Glomerular visceral epithelial cell (primary cell): ENCODE results near the gene WDR55.
"Not testable (repeated sequence)": the region's sequence is repeated elsewhere in the genome, so short reads cannot be mapped to it uniquely, and the experiment has no call there.

Source experiments
- DNase-seq: peaks from one replicate; pipeline ENCODE4 v3.0.0-alpha.2; 2016; ENCODE audit errors: extremely low spot score

The WDR55 gene, protein sequence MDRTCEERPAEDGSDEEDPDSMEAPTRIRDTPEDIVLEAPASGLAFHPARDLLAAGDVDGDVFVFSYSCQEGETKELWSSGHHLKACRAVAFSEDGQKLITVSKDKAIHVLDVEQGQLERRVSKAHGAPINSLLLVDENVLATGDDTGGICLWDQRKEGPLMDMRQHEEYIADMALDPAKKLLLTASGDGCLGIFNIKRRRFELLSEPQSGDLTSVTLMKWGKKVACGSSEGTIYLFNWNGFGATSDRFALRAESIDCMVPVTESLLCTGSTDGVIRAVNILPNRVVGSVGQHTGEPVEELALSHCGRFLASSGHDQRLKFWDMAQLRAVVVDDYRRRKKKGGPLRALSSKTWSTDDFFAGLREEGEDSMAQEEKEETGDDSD

DNA sequence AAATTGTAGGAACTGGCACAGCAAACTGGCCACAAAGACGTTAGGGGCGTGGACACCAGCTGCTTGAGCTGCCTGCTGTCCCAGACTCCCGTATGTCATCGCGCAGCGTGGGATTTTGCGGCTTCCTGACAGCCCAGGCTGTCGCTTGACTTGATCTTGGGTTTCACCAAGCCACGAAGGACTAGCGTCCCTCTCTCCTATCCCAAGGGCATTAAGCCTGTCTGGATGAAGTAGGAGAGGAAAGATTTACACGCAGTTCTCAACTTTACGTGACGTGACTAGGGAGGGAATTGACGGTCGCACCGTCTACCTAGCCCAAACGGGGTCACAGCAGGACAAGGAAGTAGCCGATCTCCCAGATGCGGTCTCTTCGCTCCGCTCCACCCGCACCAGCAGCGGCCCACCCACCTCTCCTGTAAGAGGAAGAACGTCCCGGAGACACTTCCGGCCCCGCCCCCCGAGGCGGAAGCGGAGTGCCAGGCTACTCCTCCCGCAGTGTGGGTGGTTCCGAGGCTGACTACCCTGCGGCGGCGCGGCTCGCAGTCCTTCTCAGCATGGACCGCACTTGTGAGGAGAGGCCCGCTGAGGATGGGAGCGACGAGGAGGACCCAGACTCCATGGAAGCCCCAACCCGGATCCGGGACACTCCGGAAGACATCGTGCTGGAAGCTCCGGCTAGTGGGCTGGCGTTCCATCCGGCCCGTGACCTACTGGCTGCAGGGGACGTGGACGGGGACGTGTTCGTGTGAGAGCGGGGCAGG, at the start of gene WDR55:
Gene WDR55 (plus strand): TSS at position 546 of the 761 bp plus-strand sequence. CDS start 9 bp downstream, at position 555.
- DNase-seq, result peak; percentile 95

DNA sequence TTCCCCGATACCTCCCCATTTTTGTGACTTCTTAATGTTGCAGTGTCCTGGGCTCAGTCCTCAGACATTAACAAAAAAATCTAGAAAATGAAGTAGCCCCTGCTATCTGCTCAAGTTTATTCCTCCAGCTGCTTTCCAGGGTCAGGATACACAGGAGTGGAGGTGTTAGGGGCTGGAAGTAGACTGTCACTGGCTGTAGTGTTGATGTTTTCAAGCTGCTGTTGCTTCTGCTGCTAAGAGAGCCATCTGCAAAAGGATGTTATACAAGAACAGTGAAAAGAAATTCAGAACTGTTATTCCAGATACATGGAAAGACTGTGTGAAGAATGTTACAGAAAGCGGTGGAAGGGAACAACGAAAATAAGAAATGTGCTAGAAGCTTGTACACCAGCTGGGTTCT, 42.4 kb upstream of the WDR55 start:
- no peak for DNase-seq

DNA sequence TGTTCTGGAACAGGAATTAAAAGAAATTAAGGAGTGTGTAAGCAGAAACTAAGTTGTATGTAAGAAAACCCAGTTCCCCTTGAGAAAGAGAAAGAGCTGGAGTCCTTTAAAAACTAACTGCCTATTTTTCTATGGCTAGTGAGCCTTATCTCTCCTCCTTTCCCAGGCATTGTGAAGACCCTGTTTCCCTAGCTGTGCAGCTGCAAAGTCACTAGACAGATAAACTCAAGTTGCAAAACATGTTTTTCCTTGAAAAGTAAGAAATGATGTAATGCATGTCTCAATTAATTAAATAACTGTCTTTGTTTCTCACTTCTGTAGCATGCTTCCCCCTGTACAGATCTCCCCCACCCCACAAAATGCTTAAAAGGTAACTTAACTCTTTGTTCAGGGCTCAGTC, 41.6 kb upstream of the WDR55 start:
- DNase-seq, result not testable (repeated sequence)

DNA sequence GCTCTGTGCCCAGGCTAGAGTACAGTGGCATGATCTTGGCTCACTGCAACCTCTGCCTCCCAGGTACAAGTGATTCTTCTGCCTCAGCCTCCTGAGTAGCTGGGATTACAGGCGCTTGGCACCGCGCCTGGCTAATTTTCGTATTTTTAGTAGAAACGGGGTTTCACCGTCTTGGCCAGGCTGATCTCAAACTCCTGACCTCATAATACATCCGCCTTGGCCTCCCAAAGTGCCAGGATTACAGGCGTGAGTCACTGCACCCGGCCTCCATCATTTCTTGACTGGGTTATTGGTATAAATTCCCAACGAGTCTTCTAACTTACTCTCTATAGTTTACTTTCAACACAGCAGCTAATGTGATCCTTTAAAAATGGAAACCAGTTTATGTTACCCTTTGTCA, 39.8 kb upstream of the WDR55 start:
- not testable (repeated sequence) for DNase-seq

DNA sequence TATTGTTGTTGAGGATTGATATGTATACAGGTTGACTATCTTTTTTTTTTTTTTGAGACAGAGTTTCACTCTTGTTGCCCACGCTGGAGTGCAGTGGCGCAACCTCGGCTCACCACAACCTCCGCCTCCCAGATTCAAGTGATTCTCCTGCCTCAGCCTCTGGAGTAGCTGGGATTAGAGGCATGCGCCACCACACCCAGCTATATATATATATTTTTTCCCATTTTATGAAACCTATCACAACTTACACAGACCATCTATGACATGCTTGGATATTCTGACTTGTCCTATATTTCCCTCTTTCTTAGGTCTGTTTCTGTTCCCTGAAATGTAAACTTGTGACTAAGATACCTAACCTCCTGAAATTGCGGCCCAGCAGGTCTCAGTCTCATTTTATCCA, 36.7 kb upstream of the WDR55 start:
- DNase-seq, result no peak

DNA sequence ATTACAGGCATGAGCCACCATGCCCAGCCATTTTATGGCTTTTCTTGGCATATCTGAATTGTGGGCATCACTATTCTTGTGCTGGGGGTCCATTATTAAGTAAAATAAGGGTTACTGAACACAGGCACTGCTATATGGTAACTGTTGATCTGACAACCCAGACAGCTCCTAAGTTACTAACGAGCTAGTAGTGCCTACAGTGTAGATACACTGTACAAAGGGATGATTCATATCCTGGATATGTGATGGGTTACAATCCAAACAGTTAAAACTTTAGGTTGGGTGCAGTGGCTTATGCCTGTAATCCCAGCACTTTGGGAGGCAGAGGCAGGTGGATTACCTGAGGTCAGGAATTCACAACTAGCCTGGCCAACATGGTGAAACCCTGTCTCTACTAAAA, 36.0 kb upstream of the WDR55 start:
- no peak for DNase-seq

DNA sequence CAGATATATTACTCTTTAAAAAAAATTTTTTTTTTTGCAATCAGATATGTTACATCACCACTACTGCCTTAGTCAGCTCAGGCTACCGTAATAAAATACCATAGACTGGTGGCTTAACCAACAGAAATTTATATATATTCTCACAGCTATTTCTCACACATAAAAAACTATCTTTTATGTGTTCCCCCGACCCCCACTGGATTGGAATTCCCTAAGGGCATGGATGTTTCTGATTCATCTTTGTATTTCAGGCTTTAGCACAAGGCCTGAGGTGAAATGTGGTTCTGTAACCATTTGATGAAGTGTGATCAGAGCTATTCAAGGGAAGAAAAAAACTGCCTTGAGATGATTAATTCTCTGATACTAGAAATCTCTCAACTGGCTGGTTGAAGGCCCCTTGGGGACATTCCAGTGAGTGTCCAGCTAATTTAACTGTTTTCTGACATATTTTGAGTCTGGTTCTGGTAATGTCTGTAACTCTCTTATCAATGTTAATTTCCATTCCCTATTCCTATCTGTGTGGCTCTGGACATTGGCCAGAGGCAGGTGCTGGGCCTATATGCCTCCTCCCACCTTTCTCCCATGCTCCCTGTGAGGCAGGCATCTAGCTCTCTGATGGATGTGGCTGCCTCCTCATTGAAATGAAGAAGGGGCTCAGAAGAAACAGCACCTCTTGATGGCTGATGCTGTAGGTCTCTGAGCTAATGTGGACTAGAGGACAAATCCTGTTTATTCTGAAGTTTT, 34.2 kb upstream of the WDR55 start:
- peak; percentile 28 for DNase-seq

DNA sequence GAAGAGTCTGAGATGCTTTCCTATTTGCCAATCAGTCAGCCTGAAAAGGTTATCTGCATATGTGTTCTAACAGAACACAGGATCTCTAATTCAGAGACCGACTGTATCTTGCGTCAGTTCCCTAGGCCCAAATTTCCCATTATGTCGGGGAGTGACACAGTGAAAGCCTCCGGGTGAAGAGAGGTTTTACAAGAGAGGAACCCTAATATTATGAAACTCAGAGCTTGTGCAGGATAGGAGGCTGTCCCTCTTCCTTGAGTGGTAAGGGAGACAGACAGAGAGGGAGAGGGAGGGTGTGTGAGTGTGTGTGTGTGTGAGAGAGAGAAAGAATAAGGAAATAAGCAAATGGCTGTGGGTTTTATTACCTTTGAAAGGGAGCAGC, 33.7 kb upstream of the WDR55 start:
- DNase-seq, result no peak

DNA sequence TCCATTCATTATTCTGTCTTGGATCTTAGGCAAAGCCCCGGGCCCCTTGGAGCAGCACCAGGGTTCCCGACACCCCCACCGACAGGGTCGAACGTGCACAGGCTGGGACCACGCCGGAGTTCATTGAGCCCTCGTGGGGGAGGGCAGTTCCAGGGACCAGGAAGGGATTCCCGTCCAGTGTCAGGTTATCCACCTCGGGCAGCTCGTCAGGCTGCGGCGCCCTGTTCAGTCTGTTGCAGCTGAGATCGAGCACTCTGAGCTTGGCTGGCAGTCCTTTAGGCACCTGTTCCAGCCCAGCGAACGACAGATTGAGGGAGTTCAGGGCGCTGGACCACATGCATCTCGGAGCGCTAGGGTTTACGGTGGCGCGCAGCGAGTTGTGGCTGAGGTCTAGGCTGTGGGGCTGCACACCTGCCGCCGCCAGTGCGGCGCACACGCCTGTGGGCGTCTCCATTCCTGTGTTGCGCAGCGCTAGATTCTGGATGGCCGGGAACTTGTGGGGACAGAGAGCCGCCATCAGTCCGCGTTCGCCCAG, 32.8 kb upstream of the WDR55 start:
- no peak for DNase-seq

DNA sequence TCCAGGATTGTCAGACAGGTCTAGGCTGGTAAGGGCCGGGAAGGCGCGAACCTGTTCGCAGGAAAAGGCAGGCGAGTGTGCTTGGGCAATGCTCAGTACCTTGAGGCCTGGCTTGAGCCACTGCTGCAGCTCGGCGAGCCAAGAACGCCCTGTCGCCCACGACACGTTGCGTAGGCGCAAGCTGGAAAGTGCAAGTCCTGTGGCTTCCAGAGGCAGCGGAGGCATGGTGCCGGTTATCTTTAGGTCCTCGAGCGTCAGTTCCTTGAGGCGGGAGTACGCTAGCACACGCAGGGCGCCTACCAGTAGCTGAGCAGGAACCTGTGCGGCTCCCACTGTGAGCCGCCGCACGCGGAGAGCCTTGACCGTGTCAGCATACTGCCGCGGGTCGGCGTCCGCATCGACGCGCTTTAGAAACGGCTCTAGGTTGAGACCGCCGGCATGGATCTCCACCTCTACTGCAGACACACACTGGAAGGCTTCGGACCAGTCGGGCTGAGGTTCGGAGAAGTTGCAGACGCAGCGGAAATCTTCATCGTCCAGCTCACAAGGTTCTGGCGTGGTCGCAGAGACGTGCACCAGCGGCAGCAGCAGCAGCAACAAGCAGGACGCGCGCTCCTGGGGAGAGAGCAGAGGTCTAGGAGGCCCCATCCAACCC, 32.2 kb upstream of the WDR55 start:
- DNase-seq, result peak; percentile 22

DNA sequence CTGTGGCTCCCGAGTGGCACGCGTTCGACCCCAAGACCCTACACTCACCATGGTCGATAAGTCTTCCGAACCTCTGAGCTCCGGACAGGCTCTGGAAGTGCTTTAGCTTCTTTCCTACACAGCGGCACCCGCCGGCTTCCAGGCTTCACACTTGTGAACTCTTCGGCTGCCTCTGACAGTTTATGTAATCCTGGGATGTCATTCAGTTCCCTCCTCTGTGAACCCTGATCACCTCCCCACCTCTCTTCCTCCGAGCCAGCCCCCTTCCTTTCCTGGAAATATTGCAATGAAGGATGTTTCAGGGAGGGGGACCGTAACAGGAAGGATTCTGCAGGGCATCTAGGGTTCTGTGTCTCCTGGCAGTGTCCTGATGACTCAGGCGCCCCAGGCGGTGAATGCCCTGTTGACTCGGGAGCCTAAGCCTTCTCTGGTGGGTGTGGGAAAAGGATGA, 31.7 kb upstream of the WDR55 start, which contains the start of gene CD14:
Gene CD14 (minus strand): TSS at position 155 of the 451 bp plus-strand sequence. CDS start 104 bp downstream, at position 51.
- DNase-seq, result peak; percentile 64

DNA sequence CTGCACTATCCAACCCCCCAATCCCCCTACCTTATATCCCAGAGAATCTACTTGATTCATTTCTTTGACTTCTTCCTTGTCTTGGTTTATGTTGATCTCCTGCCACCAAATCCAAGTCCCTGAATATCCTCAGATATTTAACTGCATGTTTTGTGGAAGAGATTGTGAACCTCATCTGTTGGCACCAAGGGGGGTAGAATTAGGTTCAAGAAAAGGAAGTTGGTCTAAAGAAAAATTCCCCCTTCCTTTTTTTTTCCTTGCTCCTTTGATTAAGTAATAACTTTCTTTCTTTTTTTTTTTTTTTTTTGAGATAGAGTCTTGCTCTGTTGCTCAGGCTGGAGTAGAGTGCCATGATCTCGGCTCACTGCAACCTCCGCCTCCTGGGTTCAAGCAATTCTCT, 31.2 kb upstream of the WDR55 start:
- DNase-seq, result no peak

DNA sequence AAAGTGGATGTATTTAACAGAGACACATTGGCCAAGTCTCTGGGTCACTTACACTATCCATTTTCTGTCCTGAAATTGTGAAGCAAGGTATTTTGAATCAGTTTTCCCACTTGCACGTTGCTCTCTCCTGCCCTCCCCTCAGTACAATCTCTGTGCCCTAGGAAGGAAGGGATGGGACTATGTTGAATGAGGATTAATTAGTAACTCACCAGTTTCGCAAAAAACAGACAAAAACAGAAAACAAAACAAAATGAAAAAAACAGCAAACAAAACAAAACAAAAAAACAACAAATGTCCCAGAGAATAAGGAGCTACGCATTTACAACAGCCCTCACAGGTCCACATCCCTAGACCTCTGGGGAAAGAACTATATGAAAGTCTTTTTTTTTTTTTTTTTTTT, 30.6 kb upstream of the WDR55 start:
- no peak for DNase-seq

DNA sequence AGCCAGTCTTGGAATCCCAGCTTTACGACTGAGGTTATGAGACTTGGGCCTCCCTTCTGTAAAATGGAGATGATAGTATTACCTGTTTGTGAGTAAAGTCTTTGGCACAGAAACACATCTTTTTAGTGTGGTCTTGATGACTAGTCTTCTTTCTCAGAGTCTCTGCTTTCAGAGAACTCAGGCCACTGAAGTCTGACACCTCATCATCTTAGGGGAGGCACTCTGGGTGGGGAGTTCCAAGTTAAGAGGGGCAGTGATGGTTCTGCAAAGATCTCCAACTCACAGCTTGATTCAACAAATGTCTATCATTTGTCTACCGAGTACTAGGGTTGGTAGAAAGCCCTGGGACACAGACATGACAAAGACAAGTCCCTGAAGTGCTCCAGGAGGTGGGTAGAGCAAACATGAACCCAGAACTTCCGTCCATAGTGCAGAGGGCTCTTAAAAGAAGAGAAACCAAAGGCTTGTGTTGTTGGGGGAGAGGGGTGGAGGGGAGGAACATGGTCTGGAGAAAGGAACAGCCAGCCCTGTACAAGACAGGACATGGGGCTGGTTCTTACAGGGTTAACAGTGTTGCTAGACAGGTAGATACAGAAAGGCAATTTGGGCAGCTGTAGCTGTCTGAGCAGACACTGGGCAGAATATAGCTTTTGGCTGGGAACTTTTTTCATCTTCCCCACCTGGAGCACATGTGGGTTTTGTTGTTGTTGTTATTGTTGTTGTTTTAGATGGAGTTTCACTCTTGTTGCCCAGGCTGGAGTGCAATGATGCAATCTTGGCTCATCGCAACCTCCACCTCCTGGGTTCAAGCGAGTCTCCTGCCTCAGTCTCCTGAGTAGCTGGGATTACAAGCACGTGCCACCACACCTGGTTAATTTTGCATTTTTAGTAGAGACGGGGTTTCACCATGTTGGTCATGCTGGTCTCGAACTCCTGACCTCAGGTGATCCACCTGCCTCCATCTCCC, 29.1 kb upstream of the WDR55 start:
- no peak for DNase-seq

DNA sequence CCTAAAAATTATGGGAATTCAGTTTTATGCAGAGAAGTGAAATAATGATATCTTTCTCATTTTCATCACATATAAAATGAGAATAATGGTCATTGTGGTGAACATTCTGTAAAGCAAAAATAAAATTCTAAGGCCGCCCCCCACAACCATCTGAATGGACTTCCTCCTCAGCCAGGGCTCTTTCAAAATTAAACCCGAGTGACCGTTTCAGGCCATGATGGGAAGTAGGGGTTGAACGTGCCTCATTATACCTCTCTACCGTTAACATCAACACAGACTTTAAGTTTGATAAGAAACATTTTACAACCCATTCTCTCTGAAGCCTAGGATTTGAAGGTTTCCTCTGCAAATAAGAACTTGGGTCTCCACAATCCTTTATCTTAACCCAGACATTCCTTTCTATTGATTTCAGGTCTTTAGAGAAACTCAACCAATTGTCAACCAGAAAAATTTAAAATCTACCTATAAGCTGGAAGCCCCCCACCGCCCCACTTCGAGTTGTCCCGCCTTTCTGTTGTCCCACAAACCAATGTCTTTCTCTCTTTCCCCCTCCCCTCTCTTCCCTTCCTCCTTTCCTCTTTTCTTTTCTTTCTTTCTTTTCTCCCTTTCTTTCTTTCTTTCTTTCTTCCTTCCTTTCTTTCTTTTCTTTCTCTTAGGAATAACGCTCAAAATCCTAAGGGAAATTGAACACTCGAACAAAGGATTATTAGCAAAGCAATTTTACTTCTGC, 27.2 kb upstream of the WDR55 start:
- no peak for DNase-seq

DNA sequence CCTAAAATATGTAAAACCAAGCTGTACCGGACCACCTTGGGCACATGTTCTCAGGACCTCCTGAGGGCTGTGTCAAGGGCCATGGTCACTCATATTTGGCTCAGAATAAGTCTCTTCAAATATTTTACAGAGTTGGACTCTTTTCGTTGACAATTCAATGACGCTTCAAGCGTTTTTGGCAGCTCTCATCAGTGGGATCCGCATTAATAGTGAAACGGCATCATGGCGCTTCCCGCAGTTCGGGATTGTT, 25.9 kb upstream of the WDR55 start:
- not testable (repeated sequence) for DNase-seq

DNA sequence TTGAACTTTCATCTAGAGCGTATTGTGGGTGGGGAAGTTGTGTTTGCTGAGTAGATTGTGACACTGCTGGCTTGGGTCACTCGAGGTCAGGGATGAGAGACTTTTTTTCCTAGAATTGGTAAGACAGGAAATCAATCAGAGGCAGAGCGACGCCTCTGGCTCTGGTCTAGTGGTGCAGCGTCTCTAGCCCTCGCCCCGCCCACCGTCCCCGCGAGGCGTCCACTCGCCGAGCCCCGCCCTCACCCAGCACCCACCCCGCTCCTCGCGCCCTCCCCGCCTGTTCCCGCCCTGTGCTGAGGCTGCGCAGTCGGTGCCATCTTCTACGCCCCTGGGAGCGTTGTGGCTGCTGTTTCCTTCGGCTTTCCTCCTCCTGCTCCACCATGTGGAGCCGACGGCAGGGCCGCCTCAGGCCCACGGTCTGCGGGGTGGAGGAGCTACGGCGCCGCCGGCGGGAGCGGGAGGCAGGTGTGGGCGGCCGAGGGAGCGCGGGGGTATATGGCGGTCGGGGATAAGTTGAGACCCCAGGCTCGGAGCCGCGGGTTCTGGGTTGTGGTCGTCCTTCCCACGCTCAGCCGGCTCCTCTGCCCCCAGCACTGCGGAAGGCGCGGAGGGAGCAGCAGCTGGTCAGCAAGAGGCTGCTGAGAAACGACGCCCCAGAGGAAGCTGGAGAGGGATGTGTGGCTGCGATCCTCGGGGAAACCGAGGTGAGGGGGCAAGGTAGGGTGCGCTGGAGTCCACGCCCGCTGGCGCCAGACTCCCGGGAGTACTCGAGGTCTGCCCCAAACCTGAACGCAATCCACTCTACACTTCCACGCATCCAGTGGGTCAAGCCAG, 25.3 kb upstream of the WDR55 start, which contains the start of gene TMCO6:
Gene TMCO6 (plus strand): TSS at position 304 of the 834 bp plus-strand sequence. CDS start 77 bp downstream, at position 381.
- DNase-seq, result peak; percentile 95

DNA sequence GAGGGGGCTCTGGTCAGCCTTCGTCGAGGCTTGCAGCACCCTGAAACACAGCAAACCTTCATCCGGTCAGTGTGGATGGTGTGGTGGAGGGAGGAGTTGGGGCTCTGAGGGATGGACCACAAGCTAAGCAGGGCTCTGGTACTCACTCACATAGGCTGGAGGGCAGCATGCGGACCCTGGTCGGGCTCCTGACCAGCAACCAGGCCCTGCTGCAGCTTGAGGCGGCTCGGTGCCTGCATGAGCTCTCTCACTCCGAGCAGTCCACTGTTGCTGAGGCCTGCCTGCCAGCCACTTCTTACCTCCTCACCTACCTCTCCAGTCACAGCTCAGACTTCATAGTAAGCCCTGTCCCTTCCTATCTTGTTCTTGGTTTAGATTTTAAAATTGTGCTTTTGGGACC, 23.0 kb upstream of the WDR55 start:
- DNase-seq, result no peak

DNA sequence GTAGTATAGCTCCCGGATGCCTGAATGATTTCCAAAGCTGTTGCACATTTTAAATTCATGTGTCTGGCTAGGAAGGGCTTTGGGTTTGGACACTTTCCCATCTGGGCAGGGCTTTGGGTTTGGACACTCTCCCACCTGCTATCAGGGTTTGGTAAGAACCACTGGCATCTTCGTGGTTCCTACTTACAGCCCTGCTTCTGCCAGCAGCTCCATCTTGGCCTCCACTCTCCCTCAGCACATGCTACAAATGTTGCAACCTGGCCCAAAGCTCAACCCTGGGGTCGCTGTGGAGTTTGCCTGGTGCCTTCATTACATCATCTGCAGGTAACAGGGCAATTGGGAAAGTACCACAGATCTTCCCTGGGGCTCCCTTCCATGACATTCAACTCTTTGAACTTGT, 22.0 kb upstream of the WDR55 start:
- peak; percentile 45 for DNase-seq
